Subcutaneous adipose tissue (tissue), 4 donors: ENCODE data around the gene ACTL7B. TPM values are rescaled to one million over a fixed set of nuclear protein-coding genes. Genes with fewer than 3 reads are reported as not detected.

Source experiments
- total RNA-seq, 4 donors: library from RNA; depleted of rRNA; stranded (reverse); fragments of >200 nt; gene quantifications; one replicate each; pipeline ENCODE4 v1.1.0, GENCODE V29; 2016
- TF ChIP-seq, protein P1 (sequence below): fragments of 450-650 bp; IDR thresholded peaks from one replicate; pipeline ENCODE4 v1.5.1; 2016; ENCODE audit warnings: low read depth, mild to moderate bottlenecking, control low read depth, antibody characterized with exemption, moderate library complexity

ACTL7B gene, protein sequence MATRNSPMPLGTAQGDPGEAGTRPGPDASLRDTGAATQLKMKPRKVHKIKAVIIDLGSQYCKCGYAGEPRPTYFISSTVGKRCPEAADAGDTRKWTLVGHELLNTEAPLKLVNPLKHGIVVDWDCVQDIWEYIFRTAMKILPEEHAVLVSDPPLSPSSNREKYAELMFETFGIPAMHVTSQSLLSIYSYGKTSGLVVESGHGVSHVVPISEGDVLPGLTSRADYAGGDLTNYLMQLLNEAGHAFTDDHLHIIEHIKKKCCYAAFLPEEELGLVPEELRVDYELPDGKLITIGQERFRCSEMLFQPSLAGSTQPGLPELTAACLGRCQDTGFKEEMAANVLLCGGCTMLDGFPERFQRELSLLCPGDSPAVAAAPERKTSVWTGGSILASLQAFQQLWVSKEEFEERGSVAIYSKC
- not detected for total RNA-seq

DNA sequence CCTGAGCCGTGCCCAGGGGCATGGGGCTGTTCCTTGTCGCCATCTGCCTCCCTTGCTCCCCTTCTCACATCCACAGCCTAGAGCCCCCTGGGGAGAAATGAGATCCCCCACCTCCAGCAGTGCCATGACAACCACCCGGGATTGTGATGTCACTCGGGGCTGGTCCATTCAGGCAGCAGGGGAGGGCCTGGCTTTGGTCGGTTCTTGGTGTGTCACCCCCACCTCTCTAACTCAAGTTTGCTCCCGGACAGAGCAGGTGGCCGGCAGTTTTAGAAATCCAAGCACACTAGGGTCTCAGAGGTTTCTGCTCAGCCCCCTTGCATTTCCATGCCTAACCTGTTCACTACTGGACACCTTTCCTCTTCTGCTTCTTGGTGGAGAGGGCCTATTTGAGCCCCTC lies at the start of gene ACTL7B:
ACTL7B (minus strand) TSS at position 99 of the 400 bp plus-strand sequence; CDS start at position 43, 56 bp downstream.
- TF ChIP-seq, protein P1, sequence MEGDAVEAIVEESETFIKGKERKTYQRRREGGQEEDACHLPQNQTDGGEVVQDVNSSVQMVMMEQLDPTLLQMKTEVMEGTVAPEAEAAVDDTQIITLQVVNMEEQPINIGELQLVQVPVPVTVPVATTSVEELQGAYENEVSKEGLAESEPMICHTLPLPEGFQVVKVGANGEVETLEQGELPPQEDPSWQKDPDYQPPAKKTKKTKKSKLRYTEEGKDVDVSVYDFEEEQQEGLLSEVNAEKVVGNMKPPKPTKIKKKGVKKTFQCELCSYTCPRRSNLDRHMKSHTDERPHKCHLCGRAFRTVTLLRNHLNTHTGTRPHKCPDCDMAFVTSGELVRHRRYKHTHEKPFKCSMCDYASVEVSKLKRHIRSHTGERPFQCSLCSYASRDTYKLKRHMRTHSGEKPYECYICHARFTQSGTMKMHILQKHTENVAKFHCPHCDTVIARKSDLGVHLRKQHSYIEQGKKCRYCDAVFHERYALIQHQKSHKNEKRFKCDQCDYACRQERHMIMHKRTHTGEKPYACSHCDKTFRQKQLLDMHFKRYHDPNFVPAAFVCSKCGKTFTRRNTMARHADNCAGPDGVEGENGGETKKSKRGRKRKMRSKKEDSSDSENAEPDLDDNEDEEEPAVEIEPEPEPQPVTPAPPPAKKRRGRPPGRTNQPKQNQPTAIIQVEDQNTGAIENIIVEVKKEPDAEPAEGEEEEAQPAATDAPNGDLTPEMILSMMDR: no peak

DNA sequence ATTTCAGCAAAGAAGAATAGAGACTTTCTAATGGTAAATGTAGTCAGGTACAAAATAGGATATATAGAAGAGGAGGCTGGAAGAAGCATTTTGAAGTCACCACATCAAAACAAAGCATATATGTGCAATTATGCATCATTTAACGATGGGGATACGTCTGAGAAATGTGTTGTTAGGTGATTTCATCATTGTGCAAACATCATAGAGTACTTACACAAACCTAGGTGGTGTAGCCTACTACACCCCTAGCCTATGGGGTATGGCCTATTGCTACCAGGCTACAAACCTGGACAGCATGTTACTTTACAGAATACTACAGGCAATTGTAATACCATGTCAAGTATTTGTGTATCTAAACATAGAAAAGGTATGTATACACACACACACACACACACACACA lies 49.7 kb upstream of the ACTL7B start:
- TF ChIP-seq, protein P1: no peak

DNA sequence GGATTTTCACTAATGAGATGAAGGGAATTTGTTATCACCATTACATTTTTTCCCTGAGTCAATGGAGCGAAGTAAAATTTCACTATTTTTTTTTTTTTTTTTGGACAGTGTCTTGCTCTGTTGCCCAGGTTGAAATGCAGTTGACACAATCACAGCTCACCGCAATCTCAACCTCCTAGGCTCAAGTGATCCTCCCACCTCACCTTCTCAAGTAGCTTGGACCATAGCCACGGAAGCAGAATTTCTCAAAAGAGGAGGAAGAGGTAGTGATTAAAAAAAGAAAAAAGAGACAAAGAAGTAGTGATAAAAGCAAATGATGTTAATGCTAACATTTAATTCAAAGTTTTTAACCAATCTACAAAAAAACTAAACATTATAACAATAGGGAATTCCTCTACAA lies 48.4 kb upstream of the ACTL7B start:
- TF ChIP-seq, protein P1: no peak

DNA sequence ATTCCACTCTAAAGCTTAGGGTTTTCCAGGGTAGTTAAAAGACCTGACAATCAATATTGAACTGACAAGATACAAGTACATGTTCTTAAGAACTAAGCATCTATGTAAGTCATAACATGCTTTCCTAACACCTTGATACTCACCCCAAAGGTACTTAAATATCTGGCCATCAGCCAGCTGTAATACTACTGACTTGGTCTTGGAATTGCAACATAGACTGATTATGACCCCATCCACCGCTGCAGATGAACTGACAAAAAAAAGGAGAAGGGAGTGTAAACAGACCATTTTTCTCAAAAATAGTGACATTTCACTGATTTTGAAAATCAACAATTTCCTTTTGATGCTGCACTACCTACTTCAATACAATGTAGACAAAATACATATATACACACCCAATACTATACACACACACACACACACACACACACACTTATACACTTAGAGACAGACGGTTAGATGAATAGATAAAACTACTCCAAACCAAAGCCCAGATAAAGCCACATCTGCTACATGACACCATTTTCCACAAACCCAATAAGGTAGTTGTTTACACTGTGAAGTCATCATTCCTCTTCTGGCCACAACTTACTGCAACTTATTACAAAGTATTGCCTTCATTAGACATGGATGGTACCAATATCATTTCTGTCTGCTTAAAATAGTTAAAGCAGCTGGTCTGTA lies 47.8 kb upstream of the ACTL7B start:
- TF ChIP-seq, protein P1: no peak

DNA sequence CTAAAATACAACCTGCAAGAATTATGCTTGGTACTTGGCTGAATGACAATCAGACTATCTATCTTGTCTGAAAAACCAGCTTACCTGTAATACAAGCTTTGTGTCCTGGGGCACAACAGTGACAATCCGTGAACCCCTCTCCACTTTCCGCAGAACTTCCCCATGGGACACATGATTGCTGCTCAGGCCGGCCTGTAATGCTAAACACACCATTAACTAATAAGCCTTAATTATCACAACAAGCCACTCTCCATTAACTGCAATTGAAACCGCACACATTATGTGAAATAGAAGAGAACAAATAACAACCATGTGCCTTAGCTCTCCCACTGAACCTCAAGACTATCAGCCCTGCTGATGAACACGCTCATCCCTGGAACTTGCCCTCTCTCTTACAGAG lies 44.4 kb upstream of the ACTL7B start:
- TF ChIP-seq, protein P1: no peak

DNA sequence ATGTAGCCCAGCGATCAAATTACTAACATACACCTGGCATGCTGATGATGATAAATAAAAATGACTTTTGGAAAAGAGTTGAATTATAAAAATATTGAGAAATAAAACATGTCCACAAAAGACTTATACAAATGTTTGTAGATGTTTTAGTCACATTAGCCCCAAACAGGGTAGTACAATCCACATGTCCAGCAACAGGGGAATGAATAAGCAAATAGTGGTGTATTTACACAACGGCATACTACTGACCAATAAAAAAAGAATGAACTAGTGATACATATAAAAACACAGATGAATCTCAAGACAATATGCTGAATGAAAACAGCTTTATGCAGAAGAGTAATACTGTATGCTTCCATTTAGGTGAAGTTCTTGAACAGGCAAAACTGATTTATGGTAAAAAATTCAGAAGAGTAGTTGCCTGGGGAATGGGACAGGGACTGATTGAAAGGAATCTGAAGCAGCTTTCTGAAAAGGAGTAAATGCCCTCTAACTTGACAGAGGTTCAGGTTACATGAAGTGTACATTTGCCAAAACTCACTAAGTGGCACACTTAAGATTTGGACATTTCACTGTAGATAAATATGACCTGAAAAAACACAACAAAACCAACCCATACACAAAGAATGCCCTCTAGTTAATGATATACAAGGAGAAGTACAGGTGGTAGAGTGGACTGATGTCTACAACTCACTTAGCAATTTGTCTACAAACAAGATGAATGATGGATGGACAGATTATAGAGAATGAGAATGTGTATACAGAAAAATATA lies 41.7 kb upstream of the ACTL7B start:
- TF ChIP-seq, protein P1: no peak
